HG03558 (cell line): Measurements from ENCODE around the gene GUCD1.
"Not testable (repeated sequence)": the region's sequence is repeated elsewhere in the genome, so short reads cannot be mapped to it uniquely, and the experiment has no call there.

Experiments used
- ATAC-seq: cut with Tn5 transposase; IDR thresholded peaks from one replicate; pipeline ENCODE4 v1.9.1; 2021; ENCODE audit warnings: moderate number of reproducible peaks; ENCODE audit not compliant: unreplicated experiment; ENCODE audit errors: extremely low read depth

The GUCD1 gene

GRCh38 chr22:24536089-24536488, 18.8 kb downstream of the GUCD1 start:
- no peak for ATAC-seq

GRCh38 chr22:24535348-24535747, 19.6 kb downstream of the GUCD1 start:
- no peak for ATAC-seq

- ATAC-seq = no peak
Measured at GRCh38 chr22:24532075-24532474, 22.9 kb downstream of the GUCD1 start.

- not testable (repeated sequence) for ATAC-seq
Measured at GRCh38 chr22:24530968-24531367, 24.0 kb downstream of the GUCD1 start.

- no peak for ATAC-seq
Measured at GRCh38 chr22:24529898-24530297, 25.0 kb downstream of the GUCD1 start.

- no peak for ATAC-seq
Measured at GRCh38 chr22:24526191-24526590, 28.7 kb downstream of the GUCD1 start.

GRCh38 chr22:24525416-24526037, 29.4 kb downstream of the GUCD1 start:
- ATAC-seq = no peak

- ATAC-seq = no peak
Measured at GRCh38 chr22:24523873-24524272, 31.1 kb downstream of the GUCD1 start.

GRCh38 chr22:24521791-24522245, 33.1 kb downstream of the GUCD1 start:
- no peak for ATAC-seq

- no peak for ATAC-seq
Measured at GRCh38 chr22:24519496-24519895, 35.4 kb downstream of the GUCD1 start.

GRCh38 chr22:24518771-24519485, 36.0 kb downstream of the GUCD1 start:
- no peak for ATAC-seq

GRCh38 chr22:24518228-24518627, 36.7 kb downstream of the GUCD1 start:
- ATAC-seq = no peak

GRCh38 chr22:24517446-24517845, 37.5 kb downstream of the GUCD1 start:
- no peak for ATAC-seq

GRCh38 chr22:24516301-24516737, 38.6 kb downstream of the GUCD1 start:
- no peak for ATAC-seq

- ATAC-seq = no peak
Measured at GRCh38 chr22:24515027-24515338, 40.0 kb downstream of the GUCD1 start.

GRCh38 chr22:24514241-24515026, 40.5 kb downstream of the GUCD1 start:
- ATAC-seq = no peak

- ATAC-seq = no peak
Measured at GRCh38 chr22:24513378-24514240, 41.3 kb downstream of the GUCD1 start.

GRCh38 chr22:24512043-24512442, 42.9 kb downstream of the GUCD1 start:
- no peak for ATAC-seq

GRCh38 chr22:24510637-24511625, 44.0 kb downstream of the GUCD1 start:
- no peak for ATAC-seq
